AG09309 (cell line): ENCODE measurements around the gene SMAD9.

Experiments used
- DNase-seq: peaks from one replicate; pipeline ENCODE4 v3.0.0-alpha.2; 2010; ENCODE audit warnings: low read depth
- H3K4me3 ChIP-seq: 2 replicates; pipeline ENCODE4 v1.5.1; 2011; ENCODE audit warnings: mild to moderate bottlenecking, low read depth, low read length, moderate library complexity; ENCODE audit not compliant: control insufficient read depth
- CTCF ChIP-seq: IDR thresholded peaks from 2 replicates; pipeline ENCODE4 v1.5.1; 2011; ENCODE audit warnings: mild to moderate bottlenecking, low read depth, low read length, inconsistent platforms; ENCODE audit not compliant: insufficient read depth, control insufficient read depth; ENCODE audit errors: missing control alignments

The SMAD9 gene

GRCh38 chr13:36919833-36920615, at the start of gene SMAD9:
Gene SMAD9 (minus strand): TSS chr13:36920238. CDS start chr13:36879689, 40,549 bp downstream.
- H3K4me3 ChIP-seq, result peak within 1 kb of the TSS; percentile 68
- TF ChIP-seq CTCF, result no peak
- DNase-seq, result no peak

GRCh38 chr13:36966404-36966803, 46.4 kb upstream of the SMAD9 start:
- H3K4me3 ChIP-seq, result no peak overlapping the region
- no peak for TF ChIP-seq CTCF

GRCh38 chr13:36965767-36966166, 45.7 kb upstream of the SMAD9 start:
- no peak for TF ChIP-seq CTCF
- no peak overlapping the region for H3K4me3 ChIP-seq
- DNase-seq, result peak; percentile 49

More at GRCh38 chr13:36966404-36966803, 46.4 kb upstream of the SMAD9 start:
- DNase-seq, result no peak

- DNase-seq, result no peak
- no peak for TF ChIP-seq CTCF
- no peak overlapping the region for H3K4me3 ChIP-seq
Observed at GRCh38 chr13:36959456-36960116, 39.5 kb upstream of the SMAD9 start.

- no peak for TF ChIP-seq CTCF
- DNase-seq, result no peak
Observed at GRCh38 chr13:36954542-36954941, 34.5 kb upstream of the SMAD9 start.

GRCh38 chr13:36950920-36951319, 30.9 kb upstream of the SMAD9 start:
- H3K4me3 ChIP-seq, result no peak overlapping the region
- TF ChIP-seq CTCF, result no peak
- DNase-seq, result no peak

More at GRCh38 chr13:36954542-36954941, 34.5 kb upstream of the SMAD9 start:
- H3K4me3 ChIP-seq, result no peak overlapping the region
